IMR-90 (cell line): Measurements from ENCODE around the gene DEAF1. TPM values are rescaled to one million over a fixed set of nuclear protein-coding genes. Genes with fewer than 3 reads are reported as not detected.

Source experiments
- ATAC-seq: fragments of 200-7000 bp; cut with Tn5 transposase; 2 replicates; pipeline ENCODE4 v1.9.1; 2020; ENCODE audit warnings: low read depth, mild to moderate bottlenecking, moderate library complexity
- Bru-seq: library from RNA; stranded (reverse); fragments of 400-500 nt; gene quantifications from one replicate; lab custom pipeline; 2021; lab: Mats Ljungman, UMichigan
- BruChase-seq, 2 experiments: library from RNA; stranded (reverse); fragments of 400-500 nt; gene quantifications; one replicate each; lab custom pipeline; 2021; lab: Mats Ljungman, UMichigan
- BruUV-seq: library from RNA; stranded (reverse); fragments of 400-500 nt; replicated peaks from 2 replicates; lab custom pipeline; 2021; lab: Mats Ljungman, UMichigan
- CTCF ChIA-PET: fragments of 300-600 bp; formaldehyde crosslinking; extraction: SDS; loops from one replicate; lab custom pipeline; 2021; ENCODE audit warnings: antibody characterized with exemption; lab: Yijun Ruan, JAX
- POLR2A ChIA-PET: fragments of 300-600 bp; sonication (Branson Sonifier 250); formaldehyde crosslinking; loops from one replicate; lab custom pipeline; 2022; ENCODE audit warnings: antibody characterized with exemption; ENCODE audit not compliant: unreplicated experiment; lab: Charles Lee
- DNase-seq: peaks from one replicate; pipeline ENCODE4 v3.0.0; 2013
- H2AFZ ChIP-seq: replicated peaks from 2 replicates; pipeline ENCODE3; 2013; ENCODE audit warnings: low read length, mild to moderate bottlenecking; ENCODE audit not compliant: poor library complexity
- H2AK5ac ChIP-seq: 2 replicates; pipeline ENCODE4 v1.6.1; 2013; ENCODE audit warnings: low read depth, low read length, inconsistent platforms
- H2AK9ac ChIP-seq: replicated peaks from 2 replicates; pipeline ENCODE3; 2013; ENCODE audit warnings: mild to moderate bottlenecking, low read depth, low read length, moderate library complexity; ENCODE audit not compliant: poor library complexity
- H2BK120ac ChIP-seq: 2 replicates; pipeline ENCODE4 v1.6.1; 2013; ENCODE audit warnings: low read depth, low read length, inconsistent platforms
- H2BK15ac ChIP-seq: 3 replicates; pipeline ENCODE4 v1.6.1; 2013; ENCODE audit warnings: low read depth, low read length, inconsistent platforms
- H2BK20ac ChIP-seq: 2 replicates; pipeline ENCODE4 v1.6.1; 2013; ENCODE audit warnings: low read depth, mild to moderate bottlenecking, inconsistent platforms, low read length, moderate library complexity
- H2BK5ac ChIP-seq: 2 replicates; pipeline ENCODE4 v1.6.1; 2013; ENCODE audit warnings: mild to moderate bottlenecking, low read depth, low read length, inconsistent platforms; ENCODE audit not compliant: poor library complexity, severe bottlenecking
- H3K14ac ChIP-seq: replicated peaks from 2 replicates; pipeline ENCODE4 v1.6.1; 2013; ENCODE audit warnings: low read depth, low read length, inconsistent platforms
- H3K18ac ChIP-seq: 2 replicates; pipeline ENCODE4 v1.6.1; 2013; ENCODE audit warnings: low read depth, low read length, control low read depth
- H3K23ac ChIP-seq: 2 replicates; pipeline ENCODE4 v1.6.1; 2013; ENCODE audit warnings: low read depth, low read length, inconsistent platforms
- H3K27ac ChIP-seq: 2 replicates; pipeline ENCODE4 v1.5.1; 2013; ENCODE audit warnings: mild to moderate bottlenecking, control low read depth, low read length; ENCODE audit not compliant: insufficient read depth
- H3K27me3 ChIP-seq: 2 replicates; pipeline ENCODE4 v1.6.1; 2013; ENCODE audit warnings: low read length; ENCODE audit not compliant: control insufficient read depth, insufficient read depth
- H3K36me3 ChIP-seq: 2 replicates; pipeline ENCODE4 v1.6.1; 2013; ENCODE audit warnings: low read length, mixed read lengths; ENCODE audit not compliant: control insufficient read depth, insufficient read depth
- H3K4ac ChIP-seq: 2 replicates; pipeline ENCODE4 v1.6.1; 2013; ENCODE audit warnings: low read depth, low read length, inconsistent platforms
- H3K4me1 ChIP-seq: 2 replicates; pipeline ENCODE4 v1.6.1; 2013; ENCODE audit warnings: low read length, mixed read lengths; ENCODE audit not compliant: control insufficient read depth, insufficient read depth
- H3K4me2 ChIP-seq: 2 replicates; pipeline ENCODE4 v1.6.1; 2013; ENCODE audit warnings: low read depth, mild to moderate bottlenecking, control low read depth, low read length, moderate library complexity
- H3K4me3 ChIP-seq: 2 replicates; pipeline ENCODE4 v1.5.1; 2013; ENCODE audit warnings: low read depth, mild to moderate bottlenecking, control low read depth, low read length, moderate library complexity; ENCODE audit not compliant: insufficient read depth
- H3K56ac ChIP-seq: 2 replicates; pipeline ENCODE4 v1.6.1; 2013; ENCODE audit warnings: low read length, inconsistent platforms; ENCODE audit not compliant: insufficient read depth; ENCODE audit errors: extremely low read depth
- H3K79me1 ChIP-seq, 2 experiments: 2 replicates each; pipeline ENCODE4 v1.6.1; 2013; ENCODE audit warnings: low read length in 2 of 2, inconsistent platforms in 1 of 2, low read depth in 1 of 2
- H3K9ac ChIP-seq: 2 replicates; pipeline ENCODE4 v1.6.1; 2013; ENCODE audit warnings: low read depth, low read length, control low read depth
- H3K9me1 ChIP-seq: 2 replicates; pipeline ENCODE4 v1.6.1; 2013; ENCODE audit warnings: low read length, inconsistent platforms; ENCODE audit not compliant: insufficient read depth
- H3K9me3 ChIP-seq: 2 replicates; pipeline ENCODE4 v1.6.1; 2013; ENCODE audit warnings: low read length; ENCODE audit not compliant: control insufficient read depth, insufficient read depth
- H4K20me1 ChIP-seq: 2 replicates; pipeline ENCODE4 v1.6.1; 2013; ENCODE audit warnings: low read length, inconsistent platforms; ENCODE audit not compliant: insufficient read depth
- H4K5ac ChIP-seq: 2 replicates; pipeline ENCODE4 v1.6.1; 2013; ENCODE audit warnings: mild to moderate bottlenecking, low read depth, low read length, control low read depth
- H4K8ac ChIP-seq, 2 experiments: 2 replicates each; pipeline ENCODE4 v1.6.1; 2013; ENCODE audit warnings: low read depth in 2 of 2, low read length in 2 of 2, control low read depth in 1 of 2, inconsistent platforms in 1 of 2
- H4K91ac ChIP-seq: 2 replicates; pipeline ENCODE4 v1.6.1; 2013; ENCODE audit warnings: low read depth, low read length, inconsistent platforms; ENCODE audit not compliant: insufficient read depth
- CEBPB ChIP-seq: IDR thresholded peaks from 2 replicates; pipeline ENCODE4 v1.6.1; 2012; ENCODE audit warnings: low read depth, low read length, improper control_type of control experiment
- MXI1 ChIP-seq: IDR thresholded peaks from 2 replicates; pipeline ENCODE4 v1.6.1; 2012; ENCODE audit warnings: low read depth, mild to moderate bottlenecking, low read length, moderate library complexity, borderline replicate concordance
- RCOR1 ChIP-seq: IDR thresholded peaks from 2 replicates; pipeline ENCODE4 v1.6.1; 2012; ENCODE audit warnings: mild to moderate bottlenecking, low read length, improper control_type of control experiment; ENCODE audit not compliant: insufficient replicate concordance
- WGBS, 2 experiments: methylation state at CpG; one replicate each; pipeline versions ENCODE4 v1.1.5 to v1.1.7; 2013; ENCODE audit warnings: missing lambda C conversion rate in 2 of 2; ENCODE audit not compliant: insufficient read length in 1 of 2; ENCODE audit errors: extremely low coverage in 2 of 2; 5-methylcytosine and 5-hydroxymethylcytosine counted together
- dilution Hi-C: fragments of 300-500 bp; cut with HindIII; formaldehyde crosslinking; loops from one replicate; pipeline ENCODE4 v1.14.3; 2018; ENCODE audit warnings: low sequenced_read_pairs; ENCODE audit not compliant: unreplicated experiment
- in situ Hi-C: fragments of 300-500 bp; cut with MboI; formaldehyde crosslinking; loops from 3 replicates; pipeline ENCODE4 v1.14.3; 2019; ENCODE audit warnings: low sequenced_read_pairs, inconsistent platforms, mixed read lengths
- intact Hi-C: fragments of 100-400 bp; cut with micrococcal nuclease; formaldehyde crosslinking; loops from 2 replicates; pipeline ENCODE4 v1.10.0; 2022
- long read RNA-seq: library from polyadenylated mRNA; unstranded; transcript quantifications from one replicate; pipeline ENCODE4 v2.0.0, GENCODE V29; 2021; ENCODE audit not compliant: unreplicated experiment
- polyA plus RNA-seq, 3 experiments: library from polyadenylated mRNA; depleted of rRNA; stranded (reverse); fragments of >200 nt; gene quantifications; 2 replicates each; pipeline ENCODE4 v1.2.3, GENCODE V29; 2012; ENCODE audit warnings: low replicate concordance in 1 of 3
- total RNA-seq: library from RNA; depleted of rRNA; stranded (reverse); fragments of >200 nt; gene quantifications from 2 replicates; pipeline ENCODE4 v1.2.3, GENCODE V29; 2012; rRNA removed
- TF ChIP-seq, protein P1 (sequence below): fragments of 150-350 bp; IDR thresholded peaks from 2 replicates; pipeline ENCODE4 v1.6.1; 2017; ENCODE audit warnings: mild to moderate bottlenecking, antibody characterized with exemption, low read length, low read depth

Gene DEAF1, protein sequence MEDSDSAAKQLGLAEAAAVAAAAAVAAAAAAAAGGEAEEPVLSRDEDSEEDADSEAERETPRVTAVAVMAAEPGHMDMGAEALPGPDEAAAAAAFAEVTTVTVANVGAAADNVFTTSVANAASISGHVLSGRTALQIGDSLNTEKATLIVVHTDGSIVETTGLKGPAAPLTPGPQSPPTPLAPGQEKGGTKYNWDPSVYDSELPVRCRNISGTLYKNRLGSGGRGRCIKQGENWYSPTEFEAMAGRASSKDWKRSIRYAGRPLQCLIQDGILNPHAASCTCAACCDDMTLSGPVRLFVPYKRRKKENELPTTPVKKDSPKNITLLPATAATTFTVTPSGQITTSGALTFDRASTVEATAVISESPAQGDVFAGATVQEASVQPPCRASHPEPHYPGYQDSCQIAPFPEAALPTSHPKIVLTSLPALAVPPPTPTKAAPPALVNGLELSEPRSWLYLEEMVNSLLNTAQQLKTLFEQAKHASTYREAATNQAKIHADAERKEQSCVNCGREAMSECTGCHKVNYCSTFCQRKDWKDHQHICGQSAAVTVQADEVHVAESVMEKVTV
- total RNA-seq (21.7 and 22.9 TPM in 2 replicates), polyA plus RNA-seq (2012; rRNA removed) (31.6 and 35.8 TPM in 2 replicates), Bru-seq, nascent RNA (percentile 77 among the genes with signal in this experiment), BruChase-seq, experiment 1, labeled RNA remaining after a 6-hour chase (percentile 95 among the genes with signal in this experiment), BruChase-seq, experiment 2, labeled RNA remaining after a 2-hour chase (percentile 85 among the genes with signal in this experiment)
- polyA plus RNA-seq (2012; cell fraction: cytosol; rRNA removed): 17.5 and 37.5 TPM in 2 replicates
- 40.0 and 55.2 TPM in 2 replicates for polyA plus RNA-seq (2012; cell fraction: nucleus; rRNA removed; ENCODE audit: low replicate concordance)
- long read RNA-seq, transcript DEAF1-201 (12 exons, 2,500 nt): major isoform, 48 of 107 reads
- long read RNA-seq, partial matches to known transcripts: 17 of 107 reads
- long read RNA-seq, other reads (novel, unspliced or antisense): 42 of 107 reads

DNA sequence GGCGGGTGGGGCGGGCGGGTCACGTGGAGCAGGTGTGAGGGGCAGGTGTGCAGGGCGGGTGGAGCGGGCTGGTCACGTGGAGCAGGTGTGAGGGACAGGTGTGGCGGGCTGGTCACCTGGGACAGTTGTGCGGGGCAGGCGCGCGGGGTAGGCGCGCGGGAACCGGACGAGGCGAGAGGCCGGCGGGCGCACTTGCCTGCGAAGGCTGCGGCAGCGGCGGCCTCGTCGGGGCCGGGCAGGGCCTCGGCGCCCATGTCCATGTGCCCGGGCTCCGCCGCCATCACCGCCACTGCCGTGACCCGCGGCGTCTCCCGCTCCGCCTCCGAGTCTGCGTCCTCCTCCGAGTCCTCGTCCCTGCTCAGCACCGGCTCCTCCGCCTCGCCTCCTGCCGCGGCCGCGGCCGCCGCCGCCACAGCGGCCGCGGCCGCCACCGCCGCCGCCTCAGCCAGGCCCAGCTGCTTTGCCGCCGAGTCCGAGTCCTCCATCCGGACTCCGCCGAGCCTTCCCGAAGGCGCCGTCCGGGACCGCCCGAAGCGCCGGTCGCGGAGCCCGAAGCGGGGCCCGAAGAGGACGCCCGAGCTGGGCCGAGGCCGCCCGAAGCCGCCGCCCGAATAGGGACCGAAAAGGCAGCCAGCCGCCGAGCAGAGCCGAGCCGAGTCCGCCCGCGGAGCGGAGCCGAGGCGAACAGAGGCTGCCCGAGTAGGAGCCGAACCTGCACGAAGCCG, at the start of gene DEAF1:
Gene DEAF1 (minus strand): TSS at position 660 of the 725 bp plus-strand sequence. CDS start 175 bp downstream, at position 485.
- ATAC-seq (peak; percentile 86), DNase-seq (peak; percentile 96)
- Histone ChIP-seq H3K4ac (peak within 1 kb of the TSS; percentile 99), H3K23ac (peak within 1 kb of the TSS; percentile 97), H3K9me3 (no peaks in the 10 kb centered on the region), H2BK120ac (peak within 1 kb of the TSS; percentile 97), H2AK9ac (peak within 1 kb of the TSS; percentile 98), H3K14ac (peak within 1 kb of the TSS; percentile 99), H3K79me1 (peaks cover 26 to 67% of the 10 kb centered on the region in 2 experiments), H2BK5ac (peak within 1 kb of the TSS; percentile 100), H3K9ac (peak within 1 kb of the TSS; percentile 98), H3K27me3 (no peaks in the 10 kb centered on the region), H4K20me1 (peaks cover 42% of the 10 kb centered on the region), H2BK20ac (peak within 1 kb of the TSS; percentile 80; the same call in 1 of the 2 replicates), H2AK5ac (peak within 1 kb of the TSS; percentile 78), H4K8ac (peak within 1 kb of the TSS; percentile 96 to 97), H2AFZ (peak within 1 kb of the TSS; percentile 99), H3K18ac (peak within 1 kb of the TSS; percentile 96), H3K36me3 (peaks cover 4% of the 10 kb centered on the region; the same call in 1 of the 2 replicates), H3K4me2 (peak within 1 kb of the TSS; percentile 87), H2BK15ac (no peak within 1 kb of the TSS; the same call in 2 of the 3 replicates), H3K4me1 (peaks cover 33% of the 10 kb centered on the region), H4K91ac (peak within 1 kb of the TSS; percentile 95), H3K56ac (peak within 1 kb of the TSS; percentile 99), H3K27ac (peak within 1 kb of the TSS; percentile 99), H3K9me1 (peaks cover 26% of the 10 kb centered on the region), H3K4me3 (peak within 1 kb of the TSS; percentile 90), H4K5ac (peak within 1 kb of the TSS; percentile 92)
- intact Hi-C loops: loop anchor here (1.0 kb wide), 2 partner anchors 29 to 52 kb away; no protein-coding TSS in a partner anchor
- BruUV-seq: no TSS peak
- TF ChIP-seq RCOR1 (peak; percentile 19), MXI1 (peak; percentile 31; the same call in 1 of the 2 replicates), CEBPB (no peak)
- TF ChIP-seq, protein P1, sequence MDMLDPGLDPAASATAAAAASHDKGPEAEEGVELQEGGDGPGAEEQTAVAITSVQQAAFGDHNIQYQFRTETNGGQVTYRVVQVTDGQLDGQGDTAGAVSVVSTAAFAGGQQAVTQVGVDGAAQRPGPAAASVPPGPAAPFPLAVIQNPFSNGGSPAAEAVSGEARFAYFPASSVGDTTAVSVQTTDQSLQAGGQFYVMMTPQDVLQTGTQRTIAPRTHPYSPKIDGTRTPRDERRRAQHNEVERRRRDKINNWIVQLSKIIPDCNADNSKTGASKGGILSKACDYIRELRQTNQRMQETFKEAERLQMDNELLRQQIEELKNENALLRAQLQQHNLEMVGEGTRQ: peak; percentile 38; the same call in 1 of the 2 replicates
- WGBS, 2 experiments: 2% methylated on average over 52 of the region's 103 CpGs; no CpG with 5 or more reads in 1 of the 2 experiments
- POLR2A ChIA-PET: no interaction called here
- in situ Hi-C loops: no loop called here
- dilution Hi-C loops: no loop called here
- CTCF ChIA-PET: no interaction called here
